ENCODE measurements around the gene PPFIBP1.
"Not testable (repeated sequence)": the region's sequence is repeated elsewhere in the genome, so short reads cannot be mapped to it uniquely, and the experiment has no call there.

The PPFIBP1 gene

DNA sequence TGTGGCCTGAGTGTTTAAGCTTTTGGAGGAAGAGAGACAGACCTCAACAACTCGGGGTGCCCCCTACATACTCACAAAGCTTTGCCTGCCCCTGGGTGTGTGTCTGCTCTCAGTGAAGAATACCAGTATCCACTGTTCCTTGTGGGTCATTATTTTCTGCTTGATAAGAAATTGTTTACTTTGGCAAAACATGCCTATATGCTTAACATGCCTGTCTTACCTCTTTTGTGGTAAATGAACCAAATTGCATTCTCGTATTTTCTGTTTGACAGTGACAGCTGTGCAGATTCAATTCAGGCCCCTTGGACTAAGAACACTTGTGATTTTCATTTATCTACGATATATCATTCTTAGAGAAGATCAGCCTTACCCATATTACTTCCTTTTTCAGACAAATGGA is 121.7 kb downstream of the PPFIBP1 start:
- DNase-seq (ENCODE audit: insufficient read length, low spot score) (no peak), FAIRE-seq (peak; percentile 88)

DNA sequence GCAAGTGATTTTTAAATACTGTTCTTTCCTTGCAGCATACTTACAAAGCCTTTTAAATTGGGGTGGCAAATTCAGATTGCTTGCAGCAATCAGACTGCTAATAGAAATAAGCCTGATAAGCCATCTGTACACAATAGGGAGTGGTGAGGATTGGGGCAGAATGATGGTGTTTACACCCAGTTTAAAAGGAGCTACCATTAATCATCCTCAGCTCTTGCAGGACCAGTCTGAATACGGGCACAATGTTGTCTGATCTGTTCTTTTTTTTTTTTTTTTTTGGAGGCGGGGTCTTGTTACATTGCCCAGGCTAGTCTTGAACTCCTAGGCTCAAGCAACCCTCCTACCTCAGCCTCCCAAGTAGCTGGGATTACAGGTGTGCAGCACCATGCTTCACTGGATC is 122.1 kb downstream of the PPFIBP1 start:
- DNase-seq (ENCODE audit: insufficient read length, low spot score), result no peak
- FAIRE-seq, result no peak

DNA sequence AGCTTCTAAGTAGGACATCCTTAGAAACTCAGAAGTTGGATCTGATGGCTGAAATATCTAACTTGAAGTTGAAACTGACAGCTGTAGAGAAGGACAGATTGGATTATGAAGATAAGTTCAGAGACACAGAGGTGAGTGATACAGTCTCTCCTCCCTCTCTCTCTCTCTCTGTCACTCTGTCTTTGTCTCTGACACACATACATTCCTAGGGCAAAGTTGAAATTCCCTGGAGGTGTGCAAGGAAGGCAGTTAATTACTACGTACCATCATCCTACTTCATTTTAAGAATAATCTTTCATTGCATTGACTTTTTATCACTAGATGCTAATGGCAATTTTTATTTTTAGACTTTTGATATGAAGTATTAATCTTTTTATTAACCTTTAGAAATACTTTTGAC is 126.0 kb downstream of the PPFIBP1 start:
- DNase-seq (ENCODE audit: insufficient read length, low spot score) (no peak), FAIRE-seq (peak; percentile 94)

DNA sequence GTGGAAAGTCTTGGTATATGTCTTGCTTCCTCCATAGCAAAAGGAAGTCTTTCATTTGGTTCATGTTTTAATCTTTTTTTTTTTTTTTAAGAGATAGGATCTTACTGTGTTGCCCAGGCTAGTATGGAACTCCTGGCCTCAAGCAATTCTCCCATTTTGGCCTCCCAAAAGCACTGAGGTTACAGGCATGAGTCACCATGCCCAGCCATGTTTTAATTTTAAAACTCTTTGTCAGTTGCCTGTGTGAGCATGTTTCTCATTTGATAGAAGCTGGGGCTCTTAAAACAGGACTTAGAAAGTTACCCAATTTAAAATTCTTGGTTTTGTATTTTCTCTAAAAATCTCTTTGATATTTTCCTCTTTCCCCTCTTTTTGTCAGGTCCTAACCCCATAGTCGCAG is 127.2 kb downstream of the PPFIBP1 start:
- DNase-seq (ENCODE audit: insufficient read length, low spot score), result no peak
- FAIRE-seq, result no peak

DNA sequence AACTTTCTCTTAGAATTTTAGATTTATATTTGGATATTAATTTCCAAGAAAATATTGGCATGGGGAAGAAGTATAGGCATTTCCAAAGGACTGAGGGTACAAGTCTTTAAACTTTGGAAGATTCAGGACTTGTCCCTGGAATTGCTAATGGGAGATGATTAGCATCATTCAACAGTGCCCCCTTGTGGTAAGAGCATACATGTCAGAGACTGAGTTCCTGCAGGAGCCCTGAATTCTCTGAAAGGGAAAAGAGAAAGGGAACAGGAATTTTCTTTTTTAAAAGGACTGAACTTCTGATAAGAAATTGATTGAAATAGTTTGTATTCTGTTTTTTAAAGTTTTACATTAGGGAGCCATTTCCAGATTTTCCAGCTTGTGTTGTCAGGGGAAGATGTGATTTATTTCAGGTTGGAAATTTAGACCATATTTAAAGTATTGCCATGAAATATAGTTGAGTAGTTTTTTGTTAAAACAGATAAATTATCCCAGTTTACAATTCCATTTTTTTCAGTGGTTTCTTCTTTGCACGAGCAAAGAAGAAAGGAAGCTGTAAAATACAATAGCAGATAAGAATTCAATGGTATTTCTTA is 128.3 kb downstream of the PPFIBP1 start:
- peak; percentile 89 for DNase-seq (ENCODE audit: insufficient read length, low spot score)
- peak; percentile 80 for FAIRE-seq

DNA sequence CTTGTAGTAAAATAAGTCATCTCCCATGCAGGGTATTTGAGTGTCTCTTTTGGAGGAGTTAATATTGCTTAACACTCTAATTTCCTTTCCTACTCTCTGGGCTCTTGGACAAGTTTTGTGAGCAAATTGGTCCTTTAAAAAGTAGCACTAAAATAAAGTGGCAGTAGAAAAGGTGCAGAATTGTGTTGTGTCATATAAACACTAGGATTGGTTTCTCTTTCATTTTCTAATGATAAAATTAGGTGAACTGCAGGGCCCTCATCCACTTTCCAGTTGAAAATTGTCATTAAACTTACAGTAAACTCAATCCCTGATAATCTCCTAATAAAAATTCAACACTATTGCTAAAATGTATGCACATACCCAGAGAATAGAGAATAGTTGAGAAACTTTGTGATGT is 129.7 kb downstream of the PPFIBP1 start:
- FAIRE-seq, result no peak
- DNase-seq (ENCODE audit: insufficient read length, low spot score), result no peak

DNA sequence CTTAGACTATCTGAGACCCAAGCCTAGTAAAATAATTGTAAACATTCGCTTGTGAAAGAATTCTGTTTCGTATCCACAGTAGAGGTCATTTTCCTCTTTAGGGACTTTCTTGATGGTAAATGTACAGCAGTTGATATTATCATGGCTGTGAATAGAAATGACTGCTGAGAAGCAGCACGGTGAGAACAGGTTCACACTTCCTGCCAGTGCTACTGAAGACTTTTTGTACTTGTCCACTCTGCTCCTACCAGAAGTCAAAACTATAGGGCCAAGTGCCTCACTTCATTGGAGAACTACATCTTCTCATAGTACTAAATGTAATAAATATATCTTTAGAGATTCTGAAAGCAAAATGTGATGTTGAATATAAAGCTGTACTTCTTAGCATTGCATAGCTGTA is 131.5 kb downstream of the PPFIBP1 start:
- not testable (repeated sequence) for DNase-seq (ENCODE audit: insufficient read length, low spot score); FAIRE-seq

DNA sequence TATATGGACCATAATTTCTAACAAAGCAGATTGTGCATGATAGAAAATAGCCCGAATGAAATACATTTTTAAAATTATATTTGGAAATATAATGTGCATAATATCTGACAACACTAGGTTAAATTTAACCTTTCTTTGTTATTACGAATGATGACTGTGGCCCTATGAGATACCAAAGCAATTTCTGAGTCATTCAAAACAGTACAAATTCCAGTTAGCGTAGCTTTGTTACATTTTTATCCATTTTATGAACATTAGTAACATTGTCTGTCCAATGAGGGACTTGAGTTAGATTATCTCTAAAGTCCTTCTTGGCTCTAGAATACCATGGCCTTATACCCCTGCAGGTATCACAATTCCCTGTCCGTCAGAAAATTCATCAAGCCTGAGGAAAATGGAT is 133.3 kb downstream of the PPFIBP1 start:
- no peak for DNase-seq (ENCODE audit: insufficient read length, low spot score)
- FAIRE-seq, result no peak

DNA sequence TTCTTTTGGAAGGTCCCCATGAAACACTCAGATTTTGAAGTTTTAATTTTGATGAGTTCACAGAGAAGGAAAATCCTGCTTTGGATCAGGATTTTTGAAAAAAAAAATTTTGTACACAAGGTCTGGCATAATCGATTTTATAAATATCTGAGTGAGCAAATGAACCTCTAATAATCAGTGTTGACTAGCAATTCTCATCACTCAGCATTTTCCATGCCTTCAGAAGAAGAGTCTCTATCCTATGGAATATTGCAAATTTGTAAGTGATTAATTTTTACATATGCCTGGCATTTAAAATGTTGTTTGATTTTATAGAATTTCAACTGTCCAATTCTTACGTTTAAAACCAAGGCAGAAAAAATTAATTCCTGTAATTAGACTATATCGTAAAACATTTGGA is 141.7 kb downstream of the PPFIBP1 start:
- DNase-seq (ENCODE audit: insufficient read length, low spot score), result no peak
- FAIRE-seq, result no peak

DNA sequence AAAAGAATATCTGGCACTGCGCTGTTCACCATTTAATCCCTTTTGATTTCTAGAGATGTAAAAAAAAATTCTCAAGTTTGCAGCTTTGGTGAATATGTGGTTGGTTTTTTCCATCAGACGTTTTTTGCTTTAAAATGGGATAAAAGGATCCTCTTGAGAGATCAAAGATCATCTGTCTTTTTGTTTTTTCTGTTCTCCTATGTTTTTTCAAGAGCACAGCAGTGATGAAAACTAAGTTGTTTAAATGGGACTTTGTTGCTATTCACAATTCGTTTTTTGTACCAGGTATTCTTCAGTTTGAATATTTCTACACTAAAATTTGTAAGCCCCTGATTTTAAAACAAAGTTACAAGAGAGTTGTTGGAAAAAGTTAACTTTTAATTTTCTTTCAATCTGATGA is 142.5 kb downstream of the PPFIBP1 start:
- FAIRE-seq (no peak), DNase-seq (ENCODE audit: insufficient read length, low spot score) (no peak)

DNA sequence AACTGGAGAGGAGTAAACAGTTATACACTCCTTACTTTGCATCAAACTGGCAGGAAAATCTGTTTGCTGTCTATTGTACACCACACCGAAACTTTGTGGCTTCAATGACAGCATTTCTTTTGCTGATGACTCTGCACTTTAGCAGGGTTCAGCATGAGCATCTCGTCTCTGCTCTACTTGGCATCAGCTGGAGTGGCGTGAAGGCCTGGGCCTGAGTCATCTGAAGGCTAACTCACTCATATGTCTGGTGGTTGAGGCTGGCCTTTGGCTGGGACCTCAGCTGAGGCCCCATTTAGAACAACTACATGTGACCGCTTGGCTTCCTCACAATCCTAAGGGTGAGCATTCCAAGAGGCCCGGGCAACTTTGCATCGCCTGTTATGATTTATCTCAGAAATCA is 143.5 kb downstream of the PPFIBP1 start:
- FAIRE-seq, result peak; percentile 52

DNA sequence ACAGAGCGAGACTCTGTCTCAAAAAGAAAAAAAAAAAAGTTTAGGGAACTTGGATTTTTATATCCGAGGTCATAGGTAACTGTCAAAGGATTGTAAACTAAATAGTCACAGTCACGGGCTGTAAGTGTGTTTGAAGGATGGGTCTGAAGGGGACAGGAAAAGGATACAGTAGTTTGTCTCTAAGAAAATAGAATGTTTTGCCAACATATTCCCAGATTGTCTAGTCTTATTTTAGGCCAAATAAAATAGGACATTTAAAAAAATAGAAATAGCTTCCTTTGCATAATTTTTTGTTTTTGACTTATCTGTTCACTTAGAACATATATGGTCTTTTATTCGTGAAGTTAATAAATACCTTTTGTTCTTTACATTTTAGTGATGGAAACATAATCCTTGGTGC is 148.0 kb downstream of the PPFIBP1 start:
- DNase-seq (ENCODE audit: insufficient read length, low spot score) (no peak), FAIRE-seq (no peak)

More for the DNA sequence above, 143.5 kb downstream of the PPFIBP1 start:
- DNase-seq (ENCODE audit: insufficient read length, low spot score), result no peak

DNA sequence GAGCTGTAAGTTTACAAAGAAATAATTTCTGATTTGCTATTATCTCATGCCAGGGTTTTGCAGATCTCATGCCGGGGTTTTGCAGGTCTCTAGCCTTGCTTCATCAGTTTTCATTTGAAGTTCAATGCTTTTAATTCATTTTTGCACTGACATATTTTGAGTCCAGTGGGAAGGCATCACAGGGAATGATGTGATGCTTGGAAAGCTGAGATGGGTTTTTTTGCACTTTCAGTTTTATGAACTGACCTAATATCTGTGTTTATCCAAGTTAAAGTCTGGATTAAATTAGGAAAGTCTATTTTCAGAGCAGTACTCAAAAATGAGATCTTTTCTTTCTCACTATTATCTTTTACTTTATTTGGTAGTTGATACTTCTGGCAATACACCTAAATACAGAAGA is 148.6 kb downstream of the PPFIBP1 start:
- FAIRE-seq (no peak), DNase-seq (ENCODE audit: insufficient read length, low spot score) (no peak)

DNA sequence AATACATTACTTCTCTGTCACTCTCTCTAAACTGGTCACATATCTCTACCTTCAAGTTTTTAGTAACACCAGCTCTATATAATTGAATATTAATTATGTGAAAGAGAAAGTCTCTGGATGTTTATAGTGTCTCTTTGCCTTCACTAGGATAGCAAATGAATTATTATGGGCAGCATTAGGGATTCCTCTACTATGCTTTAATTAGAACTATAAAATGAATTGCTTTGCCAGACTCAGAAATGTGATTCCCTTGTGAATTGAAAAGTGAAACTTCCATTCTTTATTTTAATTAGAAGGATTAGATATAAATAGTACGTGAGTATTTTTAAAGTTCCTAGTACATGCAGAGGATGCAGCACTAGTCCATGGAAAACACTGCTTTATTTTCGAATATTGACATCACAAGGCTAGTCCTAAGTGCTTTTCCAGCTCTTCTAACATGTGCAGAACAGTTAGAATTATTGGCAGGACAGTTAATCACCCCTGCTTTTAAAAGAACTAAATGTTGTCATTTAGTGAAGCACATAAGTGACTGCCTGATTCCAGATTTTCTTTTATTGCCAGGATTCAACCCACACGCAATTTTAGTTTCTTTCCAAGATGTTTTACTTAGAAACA is 149.2 kb downstream of the PPFIBP1 start:
- no peak for FAIRE-seq
- DNase-seq (ENCODE audit: insufficient read length, low spot score), result no peak

DNA sequence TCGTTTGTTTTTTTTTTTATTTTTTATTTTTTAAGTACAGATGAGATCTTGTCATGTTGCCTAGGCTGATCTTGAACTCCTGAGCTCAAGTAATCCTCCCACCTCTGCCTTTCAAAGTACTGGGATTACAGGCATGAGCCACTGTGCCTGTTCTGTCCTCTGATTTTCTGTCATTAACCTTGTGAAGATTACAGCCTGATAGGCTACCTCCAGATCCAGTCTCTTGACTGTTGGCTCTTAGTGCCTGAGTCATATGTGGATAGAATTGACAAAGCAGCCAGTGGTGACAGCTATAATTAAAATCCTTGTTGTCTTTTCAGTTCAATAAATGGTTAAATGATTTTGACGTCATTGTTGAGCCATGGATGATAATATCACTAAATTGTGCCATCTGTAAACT is 151.0 kb downstream of the PPFIBP1 start:
- FAIRE-seq, result peak; percentile 4
- no peak for DNase-seq (ENCODE audit: insufficient read length, low spot score)

DNA sequence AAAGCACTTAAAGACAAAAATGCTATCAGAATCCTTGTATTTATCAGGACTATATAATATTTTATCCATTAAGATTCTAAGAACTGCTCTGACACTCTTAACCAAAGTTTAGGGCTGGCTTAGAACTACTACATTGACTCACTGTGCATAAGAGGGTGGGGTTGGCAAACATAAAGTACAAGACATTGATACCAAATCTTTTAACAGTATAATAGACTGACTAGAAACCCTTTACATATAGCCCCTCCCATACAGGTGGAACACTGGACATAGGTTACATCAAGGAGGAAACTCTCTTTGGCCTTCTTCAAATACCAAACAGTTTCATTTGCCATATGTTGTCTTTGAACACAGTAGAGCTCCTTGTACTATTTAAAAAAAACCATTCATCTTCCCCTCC is 156.6 kb downstream of the PPFIBP1 start:
- no peak for DNase-seq (ENCODE audit: insufficient read length, low spot score)
- FAIRE-seq, result peak; percentile 13

DNA sequence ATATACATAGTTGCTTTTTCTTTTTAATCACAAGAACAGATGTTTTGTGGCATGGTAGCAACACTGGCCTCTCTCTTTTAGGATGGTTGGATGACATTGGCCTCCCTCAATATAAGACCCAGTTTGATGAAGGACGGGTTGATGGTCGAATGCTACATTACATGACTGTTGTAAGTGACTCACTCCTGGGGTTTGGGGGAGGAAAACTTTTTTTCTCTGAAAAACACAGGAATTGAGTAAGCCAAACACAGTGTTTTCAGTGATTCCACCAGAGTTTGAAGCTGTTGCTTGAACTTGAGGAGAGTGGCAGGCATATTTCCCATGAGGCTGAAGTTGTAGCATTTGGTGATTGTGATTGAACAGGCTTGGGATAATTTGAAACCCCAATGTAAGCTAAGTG is 158.5 kb downstream of the PPFIBP1 start:
- FAIRE-seq, result no peak
- DNase-seq (ENCODE audit: insufficient read length, low spot score), result no peak

DNA sequence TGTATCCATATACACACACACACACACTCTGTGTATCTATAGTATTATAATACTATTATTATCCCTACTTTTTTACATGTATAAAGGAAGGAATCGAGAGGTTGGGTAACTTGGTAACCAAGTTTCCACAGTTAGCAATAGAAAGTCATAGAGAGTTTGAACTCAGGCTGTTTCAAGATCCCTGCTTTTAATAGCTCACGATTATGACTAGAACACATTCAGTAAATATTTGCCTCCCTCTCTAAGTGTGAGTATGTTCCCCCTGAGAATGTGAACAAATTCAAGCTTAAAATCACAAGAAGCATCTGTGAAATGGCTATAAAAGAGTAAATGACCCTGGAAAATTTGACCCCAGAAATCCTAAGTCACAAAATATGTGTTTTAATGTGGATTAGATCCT is 161.3 kb downstream of the PPFIBP1 start:
- DNase-seq (ENCODE audit: insufficient read length, low spot score) (no peak), FAIRE-seq (peak; percentile 69)

DNA sequence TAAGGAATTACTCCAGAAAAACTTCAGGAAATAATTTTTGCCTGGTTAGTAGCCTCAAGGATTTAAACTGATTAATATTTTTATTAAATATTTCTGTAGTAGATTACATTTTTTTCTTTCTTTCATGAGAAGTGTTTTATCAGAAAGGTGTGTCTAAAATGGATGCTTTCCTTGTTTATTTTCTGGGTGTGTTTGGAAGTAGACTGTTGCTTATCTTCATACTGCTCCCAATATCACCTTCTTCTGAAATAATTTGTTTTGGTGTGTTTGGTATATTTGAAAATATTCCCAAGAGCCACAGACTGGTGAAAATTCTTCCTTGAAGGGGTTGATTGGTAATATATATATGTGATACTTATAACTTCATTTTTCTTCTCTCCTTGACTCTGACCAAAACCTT is 162.1 kb downstream of the PPFIBP1 start:
- no peak for DNase-seq (ENCODE audit: insufficient read length, low spot score)
- no peak for FAIRE-seq

DNA sequence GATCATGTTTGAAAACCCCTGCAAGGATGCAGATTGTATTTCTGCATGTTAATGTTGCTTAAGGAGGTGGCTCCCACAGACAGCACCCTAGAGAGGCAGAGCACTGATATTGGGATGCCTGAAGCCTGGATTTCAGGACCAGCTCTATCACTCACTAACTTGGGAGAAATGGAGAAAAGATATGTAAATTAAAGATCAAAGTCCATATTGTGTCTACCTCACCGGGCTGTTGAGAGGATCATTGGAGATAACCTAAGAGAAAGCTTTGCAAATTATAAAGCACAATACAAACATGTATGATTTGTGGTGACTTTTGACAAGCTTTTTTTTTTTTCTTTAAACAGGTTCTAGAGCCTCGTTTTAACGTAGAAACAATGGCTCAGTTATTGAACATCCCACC is 164.7 kb downstream of the PPFIBP1 start:
- DNase-seq (ENCODE audit: insufficient read length, low spot score), result no peak
- FAIRE-seq, result no peak

DNA sequence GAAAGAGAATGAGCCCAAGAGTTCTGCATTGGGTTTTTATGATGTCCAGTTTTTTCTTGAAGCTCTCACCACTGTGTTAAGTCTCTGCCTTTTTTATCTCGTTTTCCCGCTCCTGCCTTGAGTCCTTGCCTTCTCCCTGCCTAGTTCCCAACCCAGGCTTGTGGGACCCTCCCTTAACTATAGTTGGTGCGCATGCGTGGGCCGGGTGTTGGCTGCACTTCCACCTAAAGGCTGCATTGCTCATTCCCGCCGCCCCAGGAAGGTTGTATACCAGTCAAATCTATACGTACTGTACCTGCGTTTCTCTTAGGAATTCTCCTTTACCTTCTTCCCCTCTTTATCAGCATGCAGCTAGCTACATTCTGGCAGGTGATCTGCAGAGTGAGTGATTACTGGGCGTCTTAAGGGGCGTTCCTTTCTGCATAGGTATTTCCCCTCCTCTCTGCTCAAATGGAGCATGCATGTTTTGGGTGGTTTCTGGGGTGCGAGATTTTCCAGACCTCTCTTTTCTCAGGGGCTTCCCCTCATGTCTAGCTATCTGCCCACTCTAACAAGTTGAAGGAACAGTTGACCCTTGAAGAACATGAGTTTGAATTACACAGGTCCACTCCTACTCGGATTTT is 165.7 kb downstream of the PPFIBP1 start:
- no peak for DNase-seq (ENCODE audit: insufficient read length, low spot score)
- peak; percentile 57 for FAIRE-seq

DNA sequence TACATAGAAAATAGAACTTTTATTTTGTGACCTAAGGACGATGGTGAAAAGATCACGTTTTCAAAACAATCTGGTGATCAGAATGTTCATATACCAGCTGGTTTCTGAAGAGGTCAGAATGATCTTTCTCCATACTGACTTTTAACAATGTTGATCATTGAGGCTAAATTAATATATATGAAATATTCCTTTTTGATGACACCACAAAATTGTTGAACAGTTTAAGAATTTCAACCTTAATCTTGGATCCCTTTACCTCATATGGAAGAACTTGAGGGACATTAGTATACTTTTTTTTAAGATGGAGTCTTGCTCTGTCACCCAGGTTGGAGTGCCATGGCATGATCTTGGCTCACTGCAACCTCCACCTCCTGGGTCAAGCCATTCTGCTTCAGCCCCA is 169.4 kb downstream of the PPFIBP1 start:
- DNase-seq (ENCODE audit: insufficient read length, low spot score), result no peak
- FAIRE-seq, result no peak
